ENCODE data around the gene FAM156A.

DNA sequence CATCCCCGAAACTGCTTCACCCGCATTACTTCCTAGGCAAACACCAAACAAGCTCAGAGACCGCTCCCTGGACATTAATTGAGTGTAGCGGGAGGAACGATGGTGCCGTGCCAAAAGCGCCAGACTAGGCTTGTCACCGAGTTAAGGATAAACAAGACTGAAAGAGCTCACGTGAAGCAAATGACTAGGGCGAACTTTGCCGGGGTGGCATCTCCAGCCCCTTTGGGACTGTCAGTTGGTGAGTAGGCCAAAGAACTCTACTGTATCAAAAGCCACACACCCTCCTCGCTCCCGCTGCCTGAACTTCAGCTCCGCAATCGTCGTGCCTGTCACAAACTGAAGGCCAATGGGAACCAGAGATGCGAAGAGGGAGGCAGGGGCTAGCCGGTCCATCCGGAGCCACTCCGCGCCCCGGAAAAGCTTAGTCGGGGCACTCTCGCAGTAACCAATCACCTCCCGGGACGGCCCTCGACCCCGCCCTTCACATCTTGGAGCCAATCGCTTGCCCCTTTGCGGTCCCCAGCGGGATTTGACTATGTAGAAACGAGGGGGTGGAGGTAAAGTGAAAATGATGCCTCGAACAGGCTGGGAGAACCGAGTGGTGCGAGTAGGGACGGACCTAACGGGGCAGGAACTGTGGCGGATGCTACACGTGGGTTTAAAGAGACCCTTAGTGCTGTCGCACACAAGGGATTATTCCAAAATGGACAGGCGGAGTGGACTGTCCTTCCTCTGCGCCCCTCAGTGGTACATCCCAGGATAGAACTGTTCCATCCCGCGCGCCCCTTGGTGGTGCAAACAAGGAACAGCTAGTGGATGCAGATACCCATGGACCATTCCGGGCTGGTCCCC, 37.0 kb upstream of the FAM156A start:
- TF ChIP-seq ELF1 (IDR thresholded peaks at IDR 0.05), result no peak
- TF ChIP-seq JUND (IDR thresholded peaks at IDR 0.05), result no peak
- no peak for TF ChIP-seq SIN3A (IDR thresholded peaks at IDR 0.05; ENCODE audit: borderline replicate concordance, low read depth, low read length)
- no peak for TF ChIP-seq EZH2phosphoT487 (IDR thresholded peaks at IDR 0.05; ENCODE audit: borderline replicate concordance, low read depth)
- TF ChIP-seq, protein P1, sequence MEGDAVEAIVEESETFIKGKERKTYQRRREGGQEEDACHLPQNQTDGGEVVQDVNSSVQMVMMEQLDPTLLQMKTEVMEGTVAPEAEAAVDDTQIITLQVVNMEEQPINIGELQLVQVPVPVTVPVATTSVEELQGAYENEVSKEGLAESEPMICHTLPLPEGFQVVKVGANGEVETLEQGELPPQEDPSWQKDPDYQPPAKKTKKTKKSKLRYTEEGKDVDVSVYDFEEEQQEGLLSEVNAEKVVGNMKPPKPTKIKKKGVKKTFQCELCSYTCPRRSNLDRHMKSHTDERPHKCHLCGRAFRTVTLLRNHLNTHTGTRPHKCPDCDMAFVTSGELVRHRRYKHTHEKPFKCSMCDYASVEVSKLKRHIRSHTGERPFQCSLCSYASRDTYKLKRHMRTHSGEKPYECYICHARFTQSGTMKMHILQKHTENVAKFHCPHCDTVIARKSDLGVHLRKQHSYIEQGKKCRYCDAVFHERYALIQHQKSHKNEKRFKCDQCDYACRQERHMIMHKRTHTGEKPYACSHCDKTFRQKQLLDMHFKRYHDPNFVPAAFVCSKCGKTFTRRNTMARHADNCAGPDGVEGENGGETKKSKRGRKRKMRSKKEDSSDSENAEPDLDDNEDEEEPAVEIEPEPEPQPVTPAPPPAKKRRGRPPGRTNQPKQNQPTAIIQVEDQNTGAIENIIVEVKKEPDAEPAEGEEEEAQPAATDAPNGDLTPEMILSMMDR (IDR thresholded peaks at IDR 0.05), result peak; percentile 67
- TF ChIP-seq, protein P2, sequence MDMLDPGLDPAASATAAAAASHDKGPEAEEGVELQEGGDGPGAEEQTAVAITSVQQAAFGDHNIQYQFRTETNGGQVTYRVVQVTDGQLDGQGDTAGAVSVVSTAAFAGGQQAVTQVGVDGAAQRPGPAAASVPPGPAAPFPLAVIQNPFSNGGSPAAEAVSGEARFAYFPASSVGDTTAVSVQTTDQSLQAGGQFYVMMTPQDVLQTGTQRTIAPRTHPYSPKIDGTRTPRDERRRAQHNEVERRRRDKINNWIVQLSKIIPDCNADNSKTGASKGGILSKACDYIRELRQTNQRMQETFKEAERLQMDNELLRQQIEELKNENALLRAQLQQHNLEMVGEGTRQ (IDR thresholded peaks at IDR 0.05; ENCODE audit: borderline replicate concordance, low read depth, low read length), result no peak

Measured in SK-N-SH (cell line).